ENCODE results near the gene USH1C.

Gene USH1C

GRCh38 chr11:17459236-17459896, 84.8 kb downstream of the USH1C start:
- no peak for DNase-seq

- no peak for DNase-seq
Observed at GRCh38 chr11:17458268-17458667, 85.9 kb downstream of the USH1C start.

- DNase-seq, result no peak
Observed at GRCh38 chr11:17457396-17458173, 86.6 kb downstream of the USH1C start.

- no peak for DNase-seq
Observed at GRCh38 chr11:17452668-17453067, 91.5 kb downstream of the USH1C start.

- DNase-seq, result no peak
Observed at GRCh38 chr11:17449158-17449557, 95.1 kb downstream of the USH1C start.

GRCh38 chr11:17446482-17446881, 97.7 kb downstream of the USH1C start:
- DNase-seq, result no peak

- DNase-seq, result no peak
Observed at GRCh38 chr11:17445240-17445795, 98.9 kb downstream of the USH1C start.

GRCh38 chr11:17443926-17444690, 100.1 kb downstream of the USH1C start:
- DNase-seq, result no peak

Measured in CD4-positive, alpha-beta T cell treated with Interleukin-10 for 1 hour (primary cell).